HEK293 (cell line): Measurements from ENCODE around the gene MAP2.
A peak's percentile ranks its signal among the peaks of the same experiment; 100 is the strongest.

ENCODE experiments used
- CTCF ChIA-PET: fragments of 350-600 bp; formaldehyde crosslinking; extraction: SDS; loops from one replicate; lab custom pipeline; 2021; ENCODE audit warnings: antibody characterized with exemption; lab: Yijun Ruan, JAX
- POLR2A ChIA-PET: fragments of 300-600 bp; formaldehyde crosslinking; extraction: SDS; loops from one replicate; lab custom pipeline; 2020; ENCODE audit warnings: antibody characterized with exemption, inconsistent platforms; lab: Yijun Ruan, JAX
- H3K27ac ChIP-seq: fragments of 200-500 bp; sonication (Bioruptor generic); 2 replicates; pipeline ENCODE4 v1.5.1; 2014; ENCODE audit warnings: low read depth, low read length, control low read depth, inconsistent platforms; ENCODE audit errors: extremely low read depth
- H3K36me3 ChIP-seq, 2 experiments: fragments of 200-500 bp in 1 of 2; sonication (Bioruptor generic) in 1 of 2; 1 replicate in 1 of 2; 2 replicates in 1 of 2; pipeline ENCODE4 v1.5.1; 2014 to 2017; ENCODE audit warnings: inconsistent platforms in 2 of 2, low read length in 2 of 2; ENCODE audit not compliant: control insufficient read depth in 2 of 2, insufficient read depth in 1 of 2
- H3K4me1 ChIP-seq: fragments of 200-500 bp; sonication (Bioruptor generic); 2 replicates; pipeline ENCODE4 v1.5.1; 2014; ENCODE audit warnings: mild to moderate bottlenecking, low read length, inconsistent platforms; ENCODE audit not compliant: control insufficient read depth, insufficient read depth
- H3K4me3 ChIP-seq: 2 replicates; pipeline ENCODE4 v1.5.1; 2011; ENCODE audit warnings: low read depth, mild to moderate bottlenecking, control low read depth, low read length, moderate library complexity
- H3K9me3 ChIP-seq: fragments of 200-500 bp; sonication (Bioruptor generic); 2 replicates; pipeline ENCODE4 v1.5.1; 2014; ENCODE audit warnings: low read depth, low read length, inconsistent platforms; ENCODE audit not compliant: control insufficient read depth, insufficient read depth
- MZF1 ChIP-seq: fragments of 450-650 bp; formaldehyde crosslinking; IDR thresholded peaks from 2 replicates; pipeline ENCODE4 v1.5.1; 2017; ENCODE audit warnings: missing biosample characterization, missing genetic modification characterization, borderline replicate concordance
- SETDB1 ChIP-seq: IDR thresholded peaks from one replicate; pipeline ENCODE4 v1.6.1; 2017; ENCODE audit warnings: mild to moderate bottlenecking, low read length, moderate library complexity, mixed read lengths; ENCODE audit not compliant: insufficient read length
- ZNF248 ChIP-seq: fragments of 450-650 bp; formaldehyde crosslinking; IDR thresholded peaks from 2 replicates; pipeline ENCODE4 v1.5.1; 2017; ENCODE audit warnings: missing biosample characterization, missing genetic modification characterization
- ZNF341 ChIP-seq: fragments of 450-650 bp; formaldehyde crosslinking; IDR thresholded peaks from 2 replicates; pipeline ENCODE4; 2016; ENCODE audit warnings: low read depth, missing biosample characterization, missing genetic modification characterization
- ZNF394 ChIP-seq: fragments of 450-650 bp; formaldehyde crosslinking; IDR thresholded peaks from 2 replicates; pipeline ENCODE4 v1.5.1; 2016; ENCODE audit warnings: missing biosample characterization, missing genetic modification characterization, mild to moderate bottlenecking, moderate library complexity, borderline replicate concordance

The MAP2 gene

GRCh38 chr2:209773377-209773776 is 349.5 kb downstream of the MAP2 start:
- POLR2A ChIA-PET: no interaction called here
- H3K27ac ChIP-seq: no peak overlapping the region
- TF ChIP-seq ZNF248 (tag by site-specific recombination) (no peak), ZNF394 (tag by site-specific recombination) (no peak), ZNF341 (tag by site-specific recombination) (peak; percentile 46; the same call in 1 of the 2 replicates), MZF1 (tag by site-specific recombination) (no peak), SETDB1 (no peak)

More at GRCh38 chr2:209773377-209773776, 349.5 kb downstream of the MAP2 start:
- no peaks in the 10 kb centered on the region for H3K36me3 ChIP-seq
- H3K4me3 ChIP-seq: no peak overlapping the region
- no peaks in the 10 kb centered on the region for H3K4me1 ChIP-seq
- CTCF ChIA-PET: no interaction called here
- H3K9me3 ChIP-seq: no peaks in the 10 kb centered on the region
